Liver (tissue), 9 donors: ENCODE data around the gene PAFAH1B2. TPM values are rescaled to one million over a fixed set of nuclear protein-coding genes. Genes with fewer than 3 reads are reported as not detected.

ENCODE experiments used
- DNase-seq: peaks from one replicate; pipeline ENCODE4 v3.0.0-alpha.2; 2017; ENCODE audit warnings: low spot score
- H3K27ac ChIP-seq, 2 donors: one replicate each; pipeline ENCODE4 v1.7.0; 2013; ENCODE audit warnings: inconsistent platforms in 2 of 2, low read length in 2 of 2, control low read depth in 1 of 2, low read depth in 1 of 2, mild to moderate bottlenecking in 1 of 2
- H3K27me3 ChIP-seq, 4 donors: one replicate each; pipeline versions ENCODE4 v1.6.1 to v1.7.0; 2013; ENCODE audit warnings: low read length in 3 of 4, inconsistent platforms in 1 of 4, mild to moderate bottlenecking in 1 of 4, moderate library complexity in 1 of 4; ENCODE audit not compliant: control insufficient read depth in 4 of 4, insufficient read depth in 4 of 4
- H3K36me3 ChIP-seq, 4 donors: one replicate each; pipeline versions ENCODE4 v1.6.1 to v1.7.0; 2013; ENCODE audit warnings: low read length in 3 of 4, mild to moderate bottlenecking in 3 of 4, low read depth in 1 of 4, moderate library complexity in 1 of 4; ENCODE audit not compliant: control insufficient read depth in 4 of 4, insufficient read depth in 3 of 4
- H3K4me1 ChIP-seq, 4 donors: one replicate each; pipeline versions ENCODE4 v1.6.1 to v1.7.0; 2013; ENCODE audit warnings: low read length in 3 of 4, mild to moderate bottlenecking in 3 of 4, moderate library complexity in 1 of 4; ENCODE audit not compliant: control insufficient read depth in 4 of 4, insufficient read depth in 4 of 4
- H3K4me3 ChIP-seq, 3 donors: one replicate each; pipeline versions ENCODE4 v1.6.1 to v1.7.0; 2013; ENCODE audit warnings: low read length in 3 of 3, control low read depth in 1 of 3, low read depth in 1 of 3, mild to moderate bottlenecking in 1 of 3
- H3K9ac ChIP-seq, 2 donors: one replicate each; pipeline ENCODE4 v1.7.0; 2013; ENCODE audit warnings: low read length in 2 of 2, mild to moderate bottlenecking in 2 of 2, moderate library complexity in 2 of 2, control low read depth in 1 of 2, low read depth in 1 of 2
- H3K9me3 ChIP-seq, 4 donors: one replicate each; pipeline versions ENCODE4 v1.6.1 to v1.7.0; 2013; ENCODE audit warnings: low read length in 3 of 4; ENCODE audit not compliant: control insufficient read depth in 4 of 4
- ATF3 ChIP-seq: IDR thresholded peaks from 2 replicates; pipeline ENCODE4 v1.6.1; 2016; ENCODE audit warnings: antibody characterized with exemption
- CTCF ChIP-seq: fragments of 150-350 bp; IDR thresholded peaks from 2 replicates; pipeline ENCODE4 v1.5.1; 2017; ENCODE audit warnings: improper control_type of control experiment, low read depth, low read length; ENCODE audit not compliant: missing input control
- EGR1 ChIP-seq, 2 donors: IDR thresholded peaks; 2 replicates each; pipeline ENCODE4 v1.6.1; 2016 to 2018; ENCODE audit warnings: antibody characterized with exemption in 2 of 2, low read depth in 2 of 2
- FOXA1 ChIP-seq: IDR thresholded peaks from 2 replicates; pipeline ENCODE4 v1.6.1; 2016; ENCODE audit warnings: antibody characterized with exemption
- FOXA2 ChIP-seq: IDR thresholded peaks from 2 replicates; pipeline ENCODE4 v1.6.1; 2016; ENCODE audit warnings: antibody characterized with exemption
- GABPA ChIP-seq, 2 donors: IDR thresholded peaks in 1 of 2; conservative IDR thresholded peaks in 1 of 2; 2 replicates each; pipeline ENCODE4 v1.6.1; 2016; ENCODE audit warnings: antibody characterized with exemption in 2 of 2, mild to moderate bottlenecking in 1 of 2, moderate library complexity in 1 of 2
- HNF4A ChIP-seq, 2 donors: conservative IDR thresholded peaks; 2 replicates each; pipeline ENCODE4 v1.6.1; 2016; ENCODE audit warnings: antibody characterized with exemption in 2 of 2, mild to moderate bottlenecking in 2 of 2
- HNF4G ChIP-seq: IDR thresholded peaks from 2 replicates; pipeline ENCODE4 v1.6.1; 2016; ENCODE audit warnings: antibody characterized with exemption
- JUND ChIP-seq, 2 donors: IDR thresholded peaks; 2 replicates each; pipeline ENCODE4 v1.6.1; 2016; ENCODE audit warnings: antibody characterized with exemption in 2 of 2
- MAX ChIP-seq: IDR thresholded peaks from 2 replicates; pipeline ENCODE4 v1.6.1; 2016; ENCODE audit warnings: antibody characterized with exemption
- NR2F2 ChIP-seq: IDR thresholded peaks from 2 replicates; pipeline ENCODE4 v1.6.1; 2016; ENCODE audit warnings: antibody characterized with exemption
- RAD21 ChIP-seq, 2 donors: IDR thresholded peaks; 2 replicates each; pipeline ENCODE4 v1.6.1; 2016; ENCODE audit warnings: antibody characterized with exemption in 2 of 2, mild to moderate bottlenecking in 2 of 2
- REST ChIP-seq: IDR thresholded peaks from 2 replicates; pipeline ENCODE4 v1.6.1; 2016; ENCODE audit warnings: antibody characterized with exemption, mild to moderate bottlenecking
- RXRA ChIP-seq, 2 donors: IDR thresholded peaks; 2 replicates each; pipeline ENCODE4 v1.6.1; 2017 to 2018; ENCODE audit warnings: antibody characterized with exemption in 2 of 2, mild to moderate bottlenecking in 1 of 2
- SP1 ChIP-seq: IDR thresholded peaks from 2 replicates; pipeline ENCODE4 v1.6.1; 2018; ENCODE audit warnings: antibody characterized with exemption, mild to moderate bottlenecking
- TAF1 ChIP-seq: conservative IDR thresholded peaks from 2 replicates; pipeline ENCODE4 v1.6.1; 2016; ENCODE audit warnings: antibody characterized with exemption, mild to moderate bottlenecking
- YY1 ChIP-seq: IDR thresholded peaks from 2 replicates; pipeline ENCODE4 v1.6.1; 2016; ENCODE audit warnings: antibody characterized with exemption, mild to moderate bottlenecking
- ZBTB33 ChIP-seq: IDR thresholded peaks from 2 replicates; pipeline ENCODE4 v1.6.1; 2016; ENCODE audit warnings: antibody characterized with exemption
- WGBS: extraction: QIAGEN DNeasy Blood & Tissue Kit; methylation state at CpG from one replicate; pipeline ENCODE4 v1.1.7; 2013; 5-methylcytosine and 5-hydroxymethylcytosine counted together
- polyA plus RNA-seq, 2 donors: library from polyadenylated mRNA; stranded (reverse) in 1 of 2; unstranded in 1 of 2; fragments of 200-250 nt in 1 of 2; fragments of >200 nt in 1 of 2; fragmentation: Nextera tagmentation in 1 of 2; extraction: Ambion mirVana in 1 of 2; gene quantifications; one replicate each; pipeline versions ENCODE4 v1.2.1 to v1.2.3, GENCODE V29; 2013 to 2015
- total RNA-seq, 2 donors: library from RNA; depleted of rRNA; stranded (reverse); fragments of >200 nt; gene quantifications; one replicate each; pipeline ENCODE4 v1.2.3, GENCODE V29; 2014
- donor health status: healthy.
- donor health status: healthy.
- donor health status: healthy.
- donor health status: healthy.
- donor health status: healthy.

The PAFAH1B2 gene
- total and polyA plus RNA-seq, 4 donors, result 12.7 to 39.8 (median 24.9) TPM

- no peak for TF ChIP-seq EGR1 (IDR thresholded peaks at IDR 0.05; ENCODE audit: low read depth in 2 of 2)
- no peak for TF ChIP-seq JUND (IDR thresholded peaks at IDR 0.05)
- TF ChIP-seq RAD21 (IDR thresholded peaks at IDR 0.05), result no peak
- peaks cover 5 to 71% (median 46%) of the 10 kb centered on the region in 4 donors for H3K4me1 ChIP-seq
- H3K27me3 ChIP-seq, result no peaks in the 10 kb centered on the region
- no peaks in the 10 kb centered on the region for H3K36me3 ChIP-seq
- H3K4me3 ChIP-seq, result peak overlapping the region; percentile 5 to 96 (median 28)
- no peaks in the 10 kb centered on the region for H3K9me3 ChIP-seq
- peak overlapping the region; percentile 92 to 94 for H3K27ac ChIP-seq
- no peak for DNase-seq
- WGBS, result 23% methylated on average over 9 of the region's 9 CpGs
- H3K9ac ChIP-seq, result peak overlapping the region; percentile 34 to 54
These were observed 48.6 kb upstream of the PAFAH1B2 start for GRCh38 chr11:117095284-117096161.

- Histone ChIP-seq H3K9me3 (no peaks in the 10 kb centered on the region), H3K4me1 (peaks cover 5 to 66% (median 43%) of the 10 kb centered on the region in 4 donors), H3K4me3 (peak overlapping the region; percentile 58 to 96 (median 78)), H3K9ac (peak overlapping the region; percentile 72 to 82), H3K27me3 (no peaks in the 10 kb centered on the region), H3K36me3 (no peaks in the 10 kb centered on the region), H3K27ac (peak overlapping the region; percentile 92 to 94)
- peak; percentile 53 for DNase-seq
- TF ChIP-seq GABPA (IDR thresholded peaks at IDR 0.05 in 1 of 2, conservative IDR thresholded peaks at IDR 0.05 in 1 of 2) (no peak), FOXA1 (no peak), EGR1 (IDR thresholded peaks at IDR 0.05; ENCODE audit: low read depth in 2 of 2) (no peak), FOXA2 (no peak), HNF4A (conservative IDR thresholded peaks at IDR 0.05) (peak; percentile 84 to 87), RXRA (IDR thresholded peaks at IDR 0.05) (peak; percentile 47 to 68), JUND (IDR thresholded peaks at IDR 0.05) (peak in 1 of 2 donors; percentile 29), ZBTB33 (no peak), MAX (no peak), TAF1 (peak; percentile 22), ATF3 (no peak), SP1 (peak; percentile 51), YY1 (peak; percentile 47), NR2F2 (peak; percentile 39), HNF4G (peak; percentile 74), CTCF (peak; percentile 4), RAD21 (IDR thresholded peaks at IDR 0.05) (peak; percentile 71 to 72), REST (no peak)
- 17% methylated on average over 6 of the region's 6 CpGs for WGBS
These were observed 47.7 kb upstream of the PAFAH1B2 start for GRCh38 chr11:117096201-117096991.
